NAMALWA (cell line): ENCODE measurements around the gene HSD11B1.

Source experiments
- DNase-seq: peaks from one replicate; pipeline ENCODE4 v3.0.0-alpha.2; 2015; ENCODE audit warnings: low spot score

Gene HSD11B1

DNA sequence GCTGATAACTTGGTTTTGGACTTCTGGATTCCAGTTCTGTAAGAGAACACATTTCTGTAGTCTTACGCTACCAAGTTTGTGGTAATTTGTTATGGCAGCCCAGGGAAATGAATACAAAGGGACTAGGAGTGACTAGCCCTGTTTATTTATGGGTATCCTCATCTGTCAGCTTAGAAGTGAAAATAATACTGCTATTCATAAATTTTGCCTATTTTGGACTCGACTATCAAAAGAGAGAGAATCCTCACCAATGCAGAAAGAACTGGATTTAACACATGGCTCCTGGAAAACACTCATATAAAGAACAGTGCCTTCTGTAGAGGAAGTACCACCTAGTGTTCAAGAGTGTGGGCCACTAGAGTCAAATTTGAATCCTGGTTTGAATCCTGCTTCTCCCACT lies 22.6 kb downstream of the HSD11B1 start:
- no peak for DNase-seq

DNA sequence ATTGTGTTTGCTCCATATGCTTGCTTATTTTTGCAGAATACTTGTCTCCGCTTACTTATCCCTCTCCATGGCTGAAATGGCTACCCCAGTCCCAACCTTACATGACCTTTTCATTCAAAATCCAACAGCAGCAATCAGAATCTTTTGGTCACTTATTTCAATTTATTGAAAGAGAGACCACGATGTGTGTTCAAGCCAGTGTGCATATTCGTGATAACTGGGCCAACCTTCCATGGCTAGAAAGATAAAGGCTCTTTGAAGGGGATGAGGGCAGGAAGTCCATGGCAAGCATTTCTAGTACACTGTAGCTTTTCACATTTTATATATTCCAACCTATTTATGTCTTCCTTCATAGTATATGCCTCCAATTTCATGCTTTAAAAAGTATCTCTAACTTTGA lies 23.1 kb downstream of the HSD11B1 start:
- no peak for DNase-seq

DNA sequence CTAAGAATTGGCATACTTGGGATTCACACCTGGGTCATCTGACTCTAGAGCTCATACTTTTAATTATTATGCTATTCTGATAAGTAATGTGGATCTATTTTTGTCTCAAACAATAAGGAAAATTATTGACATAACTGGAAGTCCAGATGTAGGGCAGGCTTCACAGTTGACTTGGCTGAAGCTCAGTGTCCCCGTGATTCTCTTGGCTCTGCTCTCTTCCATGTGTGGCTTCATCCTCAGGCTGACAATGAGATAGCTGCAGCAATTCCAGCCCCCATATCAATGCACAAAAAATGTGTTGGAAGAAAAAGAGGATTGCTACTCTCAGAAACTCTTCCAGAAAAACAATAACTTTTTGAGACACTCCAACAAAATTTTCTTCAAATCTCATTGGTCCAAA lies 23.8 kb downstream of the HSD11B1 start:
- DNase-seq, result no peak

DNA sequence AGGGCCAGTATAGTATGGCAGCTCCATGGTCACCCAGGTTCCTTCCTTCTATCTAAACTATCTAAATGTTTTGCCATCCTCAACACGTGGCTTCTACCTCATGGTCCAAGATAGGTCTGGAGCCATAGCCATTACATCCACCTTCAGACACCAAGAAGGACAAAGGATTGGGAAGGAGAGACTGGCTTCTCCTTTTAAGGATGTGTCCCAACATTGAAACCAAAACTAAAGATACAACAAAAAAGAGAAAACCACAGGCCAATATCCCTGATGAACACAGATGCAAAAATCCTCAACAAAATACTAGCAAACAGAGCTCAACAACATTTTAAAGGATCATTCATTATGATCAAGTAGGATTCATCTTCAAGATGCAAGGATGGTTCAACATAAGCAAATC lies 24.8 kb downstream of the HSD11B1 start:
- DNase-seq, result no peak

DNA sequence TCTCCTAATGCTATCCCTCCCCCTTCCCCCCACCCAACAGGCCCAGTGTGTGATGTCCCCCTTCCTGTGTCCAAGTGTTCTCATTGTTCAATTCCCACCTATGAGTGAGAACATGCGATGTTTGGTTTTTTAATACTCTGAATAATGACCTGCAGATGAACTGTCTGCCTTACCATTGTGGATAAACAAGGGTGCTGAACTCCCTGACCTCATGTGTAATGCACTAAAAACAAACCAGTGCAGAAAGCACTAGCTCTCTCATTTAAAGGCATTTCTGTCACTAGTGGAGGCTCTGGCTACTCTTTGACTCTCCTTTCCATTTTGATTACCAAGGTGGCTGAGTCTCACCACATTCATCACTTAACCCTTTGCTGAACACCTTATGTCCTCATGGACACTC lies 28.1 kb downstream of the HSD11B1 start:
- no peak for DNase-seq

DNA sequence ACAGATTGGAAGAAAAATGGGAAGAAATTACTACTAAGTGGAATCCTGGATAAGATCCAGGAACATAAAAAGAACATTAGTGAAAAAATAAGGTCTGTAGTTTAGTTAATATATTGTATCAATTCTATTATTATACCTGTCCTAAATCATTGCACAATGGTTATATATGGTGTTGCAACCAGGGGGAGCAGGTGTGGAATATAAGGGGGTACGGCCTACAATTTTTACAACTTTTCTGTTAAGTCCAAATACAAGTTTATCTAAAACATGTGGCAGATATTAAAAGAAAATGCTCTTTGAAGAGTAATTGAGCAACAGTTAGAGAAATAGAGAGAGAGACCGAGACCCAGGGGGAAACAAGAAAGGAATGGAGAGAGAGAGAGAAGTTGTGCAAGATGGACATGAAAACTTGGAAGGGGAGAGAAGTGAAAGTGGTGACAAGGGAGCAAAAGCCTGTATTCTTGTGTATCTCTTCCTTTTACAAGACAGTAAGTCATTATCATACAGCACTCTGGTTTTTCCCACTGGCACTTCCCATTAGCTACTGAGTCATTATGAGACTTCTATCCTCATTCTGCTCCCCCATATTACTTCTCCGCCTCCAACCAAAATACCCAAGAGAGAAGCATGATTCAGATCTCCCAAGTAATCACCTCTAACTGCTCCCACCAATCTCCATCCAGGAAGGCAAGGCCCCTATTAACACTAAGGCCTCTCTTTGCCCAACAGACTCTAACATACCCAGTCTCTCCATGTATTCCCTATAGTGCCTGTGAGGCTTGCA lies 29.0 kb downstream of the HSD11B1 start:
- DNase-seq, result no peak

DNA sequence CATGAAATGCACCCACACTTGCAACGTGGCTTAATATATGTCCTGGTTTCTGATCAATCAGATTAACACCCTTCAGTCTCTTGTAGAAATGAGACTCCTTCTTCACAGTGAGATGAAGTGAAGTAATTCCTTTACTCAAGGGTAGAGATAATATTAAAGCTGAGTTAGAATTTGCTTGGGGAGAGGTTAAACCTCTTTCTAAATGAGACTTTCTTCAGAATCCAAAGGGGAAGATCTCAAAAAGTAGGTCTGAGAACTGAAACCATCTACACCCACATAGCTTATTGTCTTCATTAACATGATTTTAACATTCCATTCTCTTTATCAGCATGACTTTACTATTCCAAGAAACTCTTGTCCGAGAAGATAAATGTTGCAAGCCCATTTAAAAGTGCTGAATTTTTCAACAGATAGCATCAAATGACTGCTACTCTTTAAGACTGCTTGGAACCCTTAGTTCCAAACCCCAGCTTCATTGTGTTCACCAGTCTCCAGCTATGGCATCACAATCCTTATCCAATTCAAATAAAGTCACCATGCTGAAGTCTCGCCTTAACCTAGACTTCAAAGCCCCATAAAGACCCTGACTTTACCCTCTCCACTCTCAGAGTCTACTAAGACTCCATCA lies 32.0 kb downstream of the HSD11B1 start:
- DNase-seq, result no peak

DNA sequence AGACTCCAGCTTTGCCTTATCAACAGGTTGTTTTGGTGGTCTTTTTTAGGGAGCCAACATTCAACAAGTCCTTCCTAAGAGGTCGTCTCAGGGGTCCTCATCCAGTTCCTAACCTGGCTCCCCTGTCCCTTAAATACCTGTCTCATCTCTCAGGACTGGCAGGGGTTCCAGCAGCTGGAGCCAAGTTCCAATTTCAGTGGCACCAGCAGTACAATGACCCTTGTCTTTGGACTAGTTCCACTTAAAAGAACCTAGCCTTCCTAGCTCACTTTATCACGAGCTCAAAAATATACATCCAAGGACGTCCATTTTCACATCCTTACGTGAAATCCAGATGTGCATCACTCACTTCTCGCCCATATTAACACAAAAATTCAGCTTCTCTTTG lies 32.5 kb downstream of the HSD11B1 start:
- no peak for DNase-seq

DNA sequence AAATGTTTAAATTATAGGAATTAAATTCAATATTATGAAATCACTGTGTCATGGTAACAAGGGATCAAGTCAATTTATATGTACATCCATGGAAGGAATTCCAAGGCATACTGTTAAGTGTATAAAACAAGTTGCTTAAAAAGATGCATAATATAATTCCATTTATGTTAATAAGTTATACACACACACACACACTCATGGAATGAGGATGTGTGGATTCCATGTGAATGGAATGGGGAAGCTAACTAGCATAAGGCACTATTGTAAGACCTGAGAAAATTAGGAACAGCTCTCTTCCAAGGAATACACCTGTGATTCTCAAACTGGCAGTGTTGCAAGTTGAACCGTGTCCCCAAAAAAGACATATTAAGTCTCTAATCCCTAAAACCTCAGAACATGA lies 33.6 kb downstream of the HSD11B1 start:
- DNase-seq, result no peak

DNA sequence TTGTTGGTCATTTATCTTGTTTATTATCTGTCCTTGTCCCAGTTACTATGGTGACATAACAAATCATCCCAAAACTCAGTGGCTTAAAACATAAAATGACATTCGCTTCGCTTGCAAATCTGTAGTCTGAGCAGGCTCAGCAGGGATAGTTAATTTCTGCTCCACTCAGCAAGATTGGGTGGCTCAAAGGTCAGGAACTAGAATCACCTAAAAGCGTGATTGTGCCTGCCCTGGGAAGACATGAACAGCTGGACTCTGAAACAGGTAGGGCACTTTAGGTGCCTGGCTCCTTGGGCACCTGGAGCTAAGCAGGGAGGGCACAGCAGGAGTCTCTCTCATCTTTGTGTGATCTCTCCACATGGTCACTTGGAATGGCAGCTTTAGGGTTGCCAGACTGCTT lies 36.5 kb downstream of the HSD11B1 start:
- DNase-seq, result no peak

DNA sequence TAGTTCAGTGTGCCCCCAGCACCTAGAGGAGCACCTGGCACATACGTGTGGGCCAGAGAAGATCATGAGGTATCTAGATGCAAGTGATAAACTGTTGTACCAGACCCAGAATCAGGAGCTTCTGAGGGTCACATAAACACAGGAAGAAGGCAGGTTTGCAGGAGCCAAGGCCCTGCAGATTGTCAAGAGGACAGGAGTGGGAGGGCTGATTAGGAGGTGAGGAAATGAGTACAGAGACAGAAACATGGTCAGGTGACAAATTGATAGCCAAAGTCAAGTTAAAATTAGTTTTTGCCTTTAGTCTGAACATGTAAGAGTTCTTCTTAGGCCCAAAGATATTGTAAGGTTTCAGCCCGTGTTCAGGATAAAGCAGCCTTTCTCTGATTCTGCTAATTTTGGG lies 37.2 kb downstream of the HSD11B1 start:
- no peak for DNase-seq

DNA sequence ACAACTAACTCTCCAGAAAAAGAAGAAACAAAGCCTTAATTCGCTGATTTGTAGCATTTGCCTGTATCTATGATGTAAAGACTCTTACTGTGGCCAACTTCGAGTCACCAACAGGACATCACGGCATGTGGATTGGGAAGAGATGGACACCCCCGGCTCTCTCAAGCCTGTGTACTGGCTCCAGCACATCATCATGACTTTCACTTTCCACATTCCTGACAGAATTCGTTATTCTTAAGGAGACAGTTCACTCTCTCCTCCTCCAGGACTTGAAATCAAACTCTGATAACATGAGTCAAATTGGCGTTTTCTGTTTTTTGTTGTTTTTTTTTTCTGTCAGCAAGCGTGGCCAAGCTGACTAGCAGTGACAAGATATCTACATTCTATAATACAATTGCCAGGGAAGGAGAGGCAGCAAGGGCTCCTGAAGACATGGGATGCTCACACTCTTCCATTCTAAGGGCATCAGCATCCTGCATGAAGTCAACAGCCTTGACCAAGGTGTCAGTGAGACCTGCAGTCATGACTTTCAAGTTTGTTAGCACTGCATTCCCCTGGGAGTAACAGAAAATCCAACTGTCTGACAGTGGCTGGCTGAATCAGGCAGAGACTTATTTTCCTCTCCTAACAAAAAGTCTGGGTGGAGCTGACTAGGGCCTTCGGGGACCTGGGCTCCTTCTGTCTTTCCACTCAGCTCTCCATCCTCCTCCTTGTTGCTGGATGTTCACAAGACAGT lies 37.9 kb downstream of the HSD11B1 start:
- DNase-seq, result no peak

DNA sequence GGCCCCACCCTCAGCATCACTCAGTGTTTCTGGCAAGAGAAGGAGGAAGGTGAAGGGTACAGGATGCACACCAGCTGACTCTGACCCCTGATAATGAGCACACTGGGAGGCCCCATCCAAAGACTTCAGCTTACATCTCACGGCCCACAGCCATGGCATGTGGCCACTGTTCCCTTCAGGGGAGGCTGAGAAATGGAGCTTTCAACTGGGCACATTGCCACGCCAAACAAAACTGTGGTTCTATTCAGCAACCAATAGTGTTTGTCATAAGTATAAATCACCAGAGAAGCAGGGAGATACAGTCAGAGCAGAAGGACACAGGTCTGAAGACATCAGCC lies 38.5 kb downstream of the HSD11B1 start:
- DNase-seq, result no peak

DNA sequence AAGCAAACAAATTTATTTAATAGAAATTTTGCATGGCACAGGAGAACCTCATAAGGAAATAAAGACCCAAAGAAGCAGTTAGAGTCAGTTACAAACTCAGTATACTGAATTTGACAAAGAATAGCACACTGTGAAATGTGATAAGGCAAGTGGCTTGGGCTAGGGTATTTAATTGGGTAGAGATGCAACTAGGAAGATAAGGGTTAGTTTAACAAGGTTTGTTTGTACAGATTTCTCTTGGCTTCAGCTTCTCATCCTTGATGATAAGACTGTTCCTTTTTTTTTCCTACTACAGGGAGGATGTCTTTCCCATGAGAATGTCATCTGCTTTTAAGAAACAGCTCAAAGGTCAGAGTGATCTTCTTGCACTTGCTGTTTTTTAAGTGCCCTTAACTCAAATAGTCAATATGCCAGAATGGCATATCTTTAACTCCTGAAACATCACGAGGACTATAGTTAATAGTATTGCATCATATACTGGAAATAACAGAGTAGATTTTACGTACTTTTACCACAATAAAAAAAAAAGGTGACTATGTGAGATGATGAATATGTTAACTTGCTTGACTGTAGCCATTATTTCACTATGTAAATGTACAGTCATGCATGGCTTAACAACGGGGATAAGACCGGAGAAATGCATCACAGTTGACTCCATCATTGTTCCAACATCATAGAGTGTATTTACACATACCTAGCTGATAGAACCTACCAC lies 42.0 kb downstream of the HSD11B1 start:
- DNase-seq, result no peak

DNA sequence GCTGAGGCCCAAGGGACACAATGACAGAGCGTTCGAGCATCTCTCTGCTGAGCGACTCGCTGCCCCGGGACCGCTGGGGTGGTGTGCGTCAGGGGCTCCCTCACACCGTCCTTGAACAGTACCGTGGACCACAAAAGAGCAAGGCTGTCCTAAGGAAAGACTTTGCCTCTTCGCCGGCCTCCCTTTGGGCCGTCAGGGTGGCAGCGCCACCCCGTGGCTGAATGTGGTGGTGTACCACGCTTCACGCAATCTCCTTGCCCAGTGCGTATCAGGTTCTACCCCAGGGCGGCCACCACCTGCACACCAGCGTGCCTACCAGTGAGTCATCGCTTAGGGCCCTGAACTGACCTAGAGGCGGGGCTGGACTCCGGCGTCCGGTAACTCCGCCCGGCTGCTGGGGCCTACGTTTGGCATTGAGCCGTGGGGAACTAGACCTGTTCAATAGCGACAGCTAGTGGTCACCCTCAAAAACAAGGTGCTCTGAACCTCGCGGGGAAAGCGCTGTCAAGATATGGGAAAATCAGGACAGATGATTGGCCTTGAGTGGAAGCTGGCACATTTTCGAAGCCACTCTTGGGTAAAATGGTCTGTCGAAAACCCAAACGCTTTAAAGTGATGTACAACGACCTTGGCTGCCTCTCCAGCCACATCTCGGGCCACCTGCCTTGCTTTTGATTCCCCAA lies 43.1 kb downstream of the HSD11B1 start:
- no peak for DNase-seq

DNA sequence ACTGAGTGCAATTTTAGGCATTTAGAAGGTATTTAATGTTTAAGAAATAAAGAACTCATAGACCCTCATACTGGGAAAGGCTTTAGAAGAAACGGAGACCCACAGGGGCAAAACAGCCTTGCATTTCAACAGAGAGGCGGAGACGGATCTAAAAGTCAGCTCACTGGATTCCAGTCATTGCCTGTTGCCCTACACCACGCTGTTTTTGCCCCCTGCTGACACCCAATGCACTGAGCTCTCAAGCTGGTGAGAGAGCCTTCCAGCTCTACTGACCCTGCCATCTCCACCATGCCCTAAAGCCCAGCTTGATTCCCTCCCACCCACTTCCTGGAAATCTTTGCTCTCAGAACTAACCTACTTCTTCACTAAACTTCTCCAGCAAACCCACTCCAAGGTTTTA lies 44.0 kb downstream of the HSD11B1 start:
- no peak for DNase-seq

DNA sequence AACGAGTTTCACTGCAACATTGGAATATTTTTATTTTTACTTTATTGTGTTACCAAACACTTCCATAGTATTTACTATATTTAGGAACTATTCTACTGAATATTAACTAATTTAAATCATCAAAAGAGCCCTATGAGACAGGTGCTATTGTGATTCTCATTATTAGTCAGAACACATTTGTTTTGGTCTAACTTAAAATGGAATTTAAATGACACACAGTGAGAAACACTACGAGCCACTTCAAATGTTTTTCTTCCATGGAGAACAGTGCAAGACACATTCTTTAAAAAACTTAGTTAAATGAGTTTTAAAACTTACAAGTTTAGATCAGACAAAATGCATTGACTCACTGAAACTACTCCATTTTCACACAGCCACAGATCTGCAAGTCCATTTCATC lies 44.6 kb downstream of the HSD11B1 start:
- no peak for DNase-seq

DNA sequence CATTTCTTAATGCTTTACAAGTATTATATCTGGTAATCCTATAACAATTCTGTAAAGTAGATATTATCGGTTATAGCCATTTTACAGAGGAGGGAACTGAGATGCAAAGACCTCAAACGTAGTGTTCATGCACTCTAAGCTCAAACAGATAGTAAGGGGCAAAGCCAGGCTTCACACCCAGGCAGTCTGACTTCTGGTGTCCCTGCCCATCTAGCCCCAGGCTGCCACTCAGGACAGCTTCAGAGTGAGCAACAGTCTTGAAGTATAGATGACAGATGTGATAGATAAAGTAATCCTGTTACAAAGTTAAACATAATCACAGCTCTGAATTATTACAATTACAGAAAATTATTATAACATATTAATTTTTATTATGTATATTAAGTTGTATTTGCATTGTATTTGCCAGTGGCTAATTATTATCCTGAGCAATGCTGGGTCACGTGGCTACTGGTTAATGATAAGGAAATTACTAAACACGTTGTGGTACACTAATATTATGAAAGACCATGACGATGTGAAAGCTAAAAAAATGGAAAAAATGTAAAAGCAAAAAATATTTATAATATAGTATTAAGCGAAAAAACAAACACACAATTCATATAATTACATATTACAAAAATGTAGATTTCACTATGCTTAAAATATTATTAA lies 45.2 kb downstream of the HSD11B1 start:
- no peak for DNase-seq

DNA sequence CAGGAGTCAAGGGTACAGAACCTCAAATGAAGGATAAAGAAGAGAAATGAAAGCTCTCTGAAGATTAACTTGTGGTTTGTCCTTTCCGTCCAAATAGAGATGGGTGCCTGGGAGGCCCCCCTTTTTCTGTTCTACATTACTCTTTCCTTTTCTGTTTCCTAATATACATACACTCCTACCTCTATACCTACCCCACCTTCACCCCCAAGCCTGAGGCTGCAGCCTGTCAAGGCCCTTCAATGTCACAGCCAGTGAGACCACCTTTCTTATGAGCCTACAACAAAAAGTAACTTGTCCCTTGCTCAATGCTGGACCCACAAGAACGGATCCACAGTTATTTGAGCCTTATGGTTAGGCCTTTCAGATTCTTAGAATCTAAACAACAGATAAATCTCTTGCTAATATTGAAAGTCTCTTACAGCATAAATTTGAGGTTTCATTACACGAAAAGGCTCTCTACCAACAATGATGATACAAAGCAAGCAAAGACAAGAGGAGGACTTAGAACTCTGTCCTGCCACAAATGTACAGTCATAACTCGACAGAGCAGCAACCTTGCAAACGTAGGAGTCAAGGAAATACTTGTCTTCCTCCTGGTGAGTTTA lies 47.1 kb downstream of the HSD11B1 start:
- DNase-seq, result no peak

DNA sequence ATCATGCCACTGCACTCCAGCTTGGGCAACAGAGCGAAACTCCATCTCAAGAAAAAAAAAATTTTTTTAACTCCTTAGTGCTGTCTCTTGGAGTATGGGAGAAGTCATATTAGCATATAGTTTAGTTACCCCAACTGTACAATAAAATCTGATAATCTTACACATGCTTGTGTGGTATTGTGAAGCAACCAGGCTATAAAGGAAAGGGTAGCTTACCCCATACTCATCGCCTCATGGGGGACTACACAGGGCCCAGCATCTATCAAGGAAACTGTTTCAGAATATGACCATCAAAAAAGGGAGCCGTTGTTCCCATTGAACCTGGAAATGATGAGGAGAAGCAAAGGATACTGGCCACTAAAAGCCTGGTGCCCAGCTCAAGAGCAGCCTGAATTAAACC lies 48.2 kb downstream of the HSD11B1 start:
- DNase-seq, result no peak

DNA sequence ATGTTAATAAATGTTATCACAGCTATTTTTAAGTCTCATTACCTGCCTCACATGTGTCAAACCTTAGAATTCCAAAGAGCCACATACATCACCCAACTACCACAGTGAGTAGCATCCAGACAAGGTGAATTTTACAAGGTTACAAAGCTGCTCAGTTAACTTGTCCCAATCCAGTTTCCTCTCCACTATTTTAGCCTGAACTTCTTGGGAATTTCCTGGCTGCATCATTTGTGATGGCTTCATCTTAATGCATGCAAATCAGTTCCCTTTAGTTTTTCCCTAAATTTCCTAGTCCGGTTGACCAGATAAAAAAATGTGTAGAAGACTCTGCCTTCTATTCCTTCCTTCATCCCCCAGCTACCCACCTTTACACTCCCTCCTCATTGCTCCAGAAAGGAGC lies 50.6 kb downstream of the HSD11B1 start:
- DNase-seq, result no peak
